Coronary artery (tissue), 2 donors: ENCODE data around the gene SLC5A11.

Experiments used
- DNase-seq: peaks from one replicate; pipeline ENCODE4 v3.0.0-alpha.2; 2017; ENCODE audit warnings: low spot score
- H3K27ac ChIP-seq, 2 donors: fragments of 200-600 bp; sonication (generic); one replicate each; pipeline ENCODE4 v1.5.1; 2016 to 2019
- H3K4me3 ChIP-seq: fragments of 200-600 bp; sonication (generic); 2 replicates; pipeline ENCODE4 v1.5.1; 2016; ENCODE audit warnings: mild to moderate bottlenecking, moderate library complexity
- TF ChIP-seq, protein P1 (sequence below): fragments of 200-600 bp; sonication (generic); IDR thresholded peaks from one replicate; pipeline ENCODE4 v1.5.1; 2019; ENCODE audit warnings: antibody characterized with exemption

The SLC5A11 gene

GRCh38 chr16:24846548-24847357 is 990 bp downstream of the SLC5A11 start:
- no peak for DNase-seq
- Histone ChIP-seq H3K4me3 (no peak overlapping the region), H3K27ac (no peak overlapping the region)

GRCh38 chr16:24847358-24847664 is 1.5 kb downstream of the SLC5A11 start:
- TF ChIP-seq, protein P1, sequence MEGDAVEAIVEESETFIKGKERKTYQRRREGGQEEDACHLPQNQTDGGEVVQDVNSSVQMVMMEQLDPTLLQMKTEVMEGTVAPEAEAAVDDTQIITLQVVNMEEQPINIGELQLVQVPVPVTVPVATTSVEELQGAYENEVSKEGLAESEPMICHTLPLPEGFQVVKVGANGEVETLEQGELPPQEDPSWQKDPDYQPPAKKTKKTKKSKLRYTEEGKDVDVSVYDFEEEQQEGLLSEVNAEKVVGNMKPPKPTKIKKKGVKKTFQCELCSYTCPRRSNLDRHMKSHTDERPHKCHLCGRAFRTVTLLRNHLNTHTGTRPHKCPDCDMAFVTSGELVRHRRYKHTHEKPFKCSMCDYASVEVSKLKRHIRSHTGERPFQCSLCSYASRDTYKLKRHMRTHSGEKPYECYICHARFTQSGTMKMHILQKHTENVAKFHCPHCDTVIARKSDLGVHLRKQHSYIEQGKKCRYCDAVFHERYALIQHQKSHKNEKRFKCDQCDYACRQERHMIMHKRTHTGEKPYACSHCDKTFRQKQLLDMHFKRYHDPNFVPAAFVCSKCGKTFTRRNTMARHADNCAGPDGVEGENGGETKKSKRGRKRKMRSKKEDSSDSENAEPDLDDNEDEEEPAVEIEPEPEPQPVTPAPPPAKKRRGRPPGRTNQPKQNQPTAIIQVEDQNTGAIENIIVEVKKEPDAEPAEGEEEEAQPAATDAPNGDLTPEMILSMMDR: no peak
- DNase-seq: no peak
- no peak overlapping the region for H3K4me3 ChIP-seq
- no peak overlapping the region for H3K27ac ChIP-seq

More at GRCh38 chr16:24846548-24847357, 990 bp downstream of the SLC5A11 start:
- TF ChIP-seq, protein P1: no peak

GRCh38 chr16:24848065-24848464 is 2.3 kb downstream of the SLC5A11 start:
- DNase-seq: no peak
- TF ChIP-seq, protein P1: no peak
- no peak overlapping the region for H3K27ac ChIP-seq
- H3K4me3 ChIP-seq: no peak overlapping the region

DNA sequence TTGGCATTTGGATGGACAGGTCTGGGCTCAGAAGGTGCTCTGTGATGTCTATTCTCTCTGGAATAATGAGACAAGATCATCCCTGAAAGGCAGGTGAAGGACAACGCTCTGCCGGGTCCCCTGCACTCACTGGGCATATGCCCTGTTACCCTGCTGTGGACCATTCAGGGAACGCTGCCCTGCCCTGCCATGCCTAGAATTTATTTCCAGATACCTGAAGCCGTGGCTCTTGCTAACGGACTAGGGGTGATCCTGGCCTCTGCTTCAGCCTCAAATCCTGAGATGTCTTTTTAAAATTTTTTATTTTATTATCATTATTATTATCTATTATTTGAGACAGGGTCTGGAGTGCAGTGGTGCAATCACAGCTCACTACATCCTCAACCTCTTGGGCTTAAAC is 3.9 kb downstream of the SLC5A11 start:
- TF ChIP-seq, protein P1: no peak
- H3K27ac ChIP-seq: no peak overlapping the region
- DNase-seq: no peak
- no peak overlapping the region for H3K4me3 ChIP-seq

GRCh38 chr16:24850289-24850938 is 4.7 kb downstream of the SLC5A11 start:
- TF ChIP-seq, protein P1: no peak
- no peak overlapping the region for H3K27ac ChIP-seq
- no peak for DNase-seq
- no peak overlapping the region for H3K4me3 ChIP-seq

GRCh38 chr16:24851700-24852099 is 5.9 kb downstream of the SLC5A11 start:
- Histone ChIP-seq H3K4me3 (no peak overlapping the region), H3K27ac (no peak overlapping the region)
- DNase-seq: no peak
- TF ChIP-seq, protein P1: no peak

GRCh38 chr16:24852281-24852721 is 6.5 kb downstream of the SLC5A11 start:
- no peak overlapping the region for H3K4me3 ChIP-seq
- H3K27ac ChIP-seq: no peak overlapping the region
- DNase-seq: no peak
- TF ChIP-seq, protein P1: no peak
